ENCODE results near the gene ALPK1. TPM values are rescaled to one million over a fixed set of nuclear protein-coding genes. Genes with fewer than 3 reads are reported as not detected.

Gene ALPK1
- total RNA-seq: 40.1 TPM
- long read RNA-seq, full-length matches to known transcripts: 6 of 22 reads
- long read RNA-seq, partial matches to known transcripts: 7 of 22 reads
- long read RNA-seq, other reads (novel, unspliced or antisense): 9 of 22 reads

DNA sequence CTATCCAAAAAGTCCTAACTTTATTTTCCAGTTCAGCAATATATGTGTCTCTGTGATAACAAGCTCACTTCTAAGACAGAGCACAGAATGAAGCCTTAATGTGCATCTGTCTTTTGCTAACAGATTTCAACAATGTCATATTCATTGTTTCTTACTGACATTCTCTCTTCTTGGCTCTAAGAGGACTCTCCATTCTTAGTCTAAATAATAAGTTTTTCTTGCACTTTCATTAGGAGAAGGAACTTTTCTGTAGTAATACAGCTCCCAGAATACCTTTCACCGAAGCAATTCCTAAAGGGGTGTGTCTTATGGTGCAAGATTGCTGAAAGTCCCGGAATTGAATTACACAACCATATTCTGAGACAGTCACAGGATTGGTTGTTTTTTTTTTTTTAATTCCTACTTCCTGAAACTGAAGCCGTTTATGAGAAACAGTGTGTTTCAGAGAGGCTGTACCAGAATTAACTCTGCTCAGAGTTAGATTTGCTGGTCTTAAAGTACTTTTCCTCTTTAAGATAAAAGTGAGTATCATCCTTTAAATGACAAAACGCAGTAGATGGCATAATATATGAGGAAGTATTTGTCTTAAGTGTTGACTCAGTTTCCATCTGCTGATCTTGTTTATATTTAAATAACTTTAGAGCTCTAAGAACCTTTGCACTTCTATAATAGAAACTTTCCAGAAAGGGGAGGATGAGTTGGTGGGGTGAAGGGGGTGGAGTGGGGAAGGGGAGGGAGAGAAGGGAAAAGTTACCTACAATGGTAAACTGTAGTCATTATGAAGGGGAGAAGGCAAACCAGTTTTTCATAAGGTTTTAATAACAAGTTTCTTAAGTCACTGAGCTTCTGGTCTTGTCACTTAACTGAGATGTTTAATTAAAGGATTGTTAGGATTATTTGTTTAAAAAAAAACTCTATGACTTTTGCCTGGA lies at the start of gene ALPK1:
Gene ALPK1 (plus strand): TSS at position 421 of the 932 bp plus-strand sequence.
- Histone ChIP-seq H3K4me3 (peak within 1 kb of the TSS; percentile 55), H3K27me3 (ENCODE audit: low read depth) (no peaks in the 10 kb centered on the region), H3K27ac (peak within 1 kb of the TSS; percentile 74), H3K4me1 (peaks cover 26% of the 10 kb centered on the region), H3K36me3 (no peaks in the 10 kb centered on the region), H3K9me3 (no peaks in the 10 kb centered on the region)
- intact Hi-C loops (cut with DNase I): no loop called here
- DNase-seq: no peak
- TF ChIP-seq, protein P1, sequence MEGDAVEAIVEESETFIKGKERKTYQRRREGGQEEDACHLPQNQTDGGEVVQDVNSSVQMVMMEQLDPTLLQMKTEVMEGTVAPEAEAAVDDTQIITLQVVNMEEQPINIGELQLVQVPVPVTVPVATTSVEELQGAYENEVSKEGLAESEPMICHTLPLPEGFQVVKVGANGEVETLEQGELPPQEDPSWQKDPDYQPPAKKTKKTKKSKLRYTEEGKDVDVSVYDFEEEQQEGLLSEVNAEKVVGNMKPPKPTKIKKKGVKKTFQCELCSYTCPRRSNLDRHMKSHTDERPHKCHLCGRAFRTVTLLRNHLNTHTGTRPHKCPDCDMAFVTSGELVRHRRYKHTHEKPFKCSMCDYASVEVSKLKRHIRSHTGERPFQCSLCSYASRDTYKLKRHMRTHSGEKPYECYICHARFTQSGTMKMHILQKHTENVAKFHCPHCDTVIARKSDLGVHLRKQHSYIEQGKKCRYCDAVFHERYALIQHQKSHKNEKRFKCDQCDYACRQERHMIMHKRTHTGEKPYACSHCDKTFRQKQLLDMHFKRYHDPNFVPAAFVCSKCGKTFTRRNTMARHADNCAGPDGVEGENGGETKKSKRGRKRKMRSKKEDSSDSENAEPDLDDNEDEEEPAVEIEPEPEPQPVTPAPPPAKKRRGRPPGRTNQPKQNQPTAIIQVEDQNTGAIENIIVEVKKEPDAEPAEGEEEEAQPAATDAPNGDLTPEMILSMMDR (IDR thresholded peaks at IDR 0.05): no peak
- ATAC-seq: peak; percentile 96 to 97

DNA sequence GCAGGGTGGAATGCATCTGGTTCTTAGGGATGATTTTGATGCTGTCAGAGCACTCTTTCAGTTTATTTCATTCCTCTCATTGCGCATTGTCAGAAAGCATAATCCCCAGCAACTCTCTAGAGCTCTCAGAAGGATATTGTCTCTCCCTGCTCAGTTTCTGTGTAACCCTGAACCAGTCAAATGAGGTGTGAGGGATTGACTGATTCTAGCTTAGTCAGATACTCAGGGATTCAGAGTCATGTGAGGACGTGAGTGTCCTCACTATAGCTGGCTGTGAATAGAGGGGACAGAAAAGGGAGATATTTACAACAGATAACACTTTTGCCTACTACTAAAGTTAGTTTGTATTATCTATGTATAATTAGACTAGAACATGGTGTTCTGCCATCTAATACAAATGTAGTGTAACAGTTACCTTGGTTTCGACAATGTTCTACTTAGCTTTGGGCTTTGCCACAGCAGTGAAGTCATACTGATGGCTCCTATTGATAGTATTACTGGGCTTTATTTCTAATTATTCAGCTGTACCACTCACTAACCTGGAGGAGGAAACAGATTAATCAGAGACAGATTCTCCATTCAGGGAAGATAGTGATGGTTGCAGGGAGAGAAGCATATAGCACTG lies 46.0 kb upstream of the ALPK1 start:
- no peak overlapping the region for H3K4me3 ChIP-seq
- no peak for DNase-seq
- TF ChIP-seq, protein P1 (IDR thresholded peaks at IDR 0.05): no peak
- H3K36me3 ChIP-seq: no peaks in the 10 kb centered on the region
- H3K27me3 ChIP-seq (ENCODE audit: low read depth): no peaks in the 10 kb centered on the region
- H3K4me1 ChIP-seq: no peaks in the 10 kb centered on the region
- no peak overlapping the region for H3K27ac ChIP-seq
- ATAC-seq: no peak
- H3K9me3 ChIP-seq: no peaks in the 10 kb centered on the region
- intact Hi-C loops (cut with DNase I): no loop called here

DNA sequence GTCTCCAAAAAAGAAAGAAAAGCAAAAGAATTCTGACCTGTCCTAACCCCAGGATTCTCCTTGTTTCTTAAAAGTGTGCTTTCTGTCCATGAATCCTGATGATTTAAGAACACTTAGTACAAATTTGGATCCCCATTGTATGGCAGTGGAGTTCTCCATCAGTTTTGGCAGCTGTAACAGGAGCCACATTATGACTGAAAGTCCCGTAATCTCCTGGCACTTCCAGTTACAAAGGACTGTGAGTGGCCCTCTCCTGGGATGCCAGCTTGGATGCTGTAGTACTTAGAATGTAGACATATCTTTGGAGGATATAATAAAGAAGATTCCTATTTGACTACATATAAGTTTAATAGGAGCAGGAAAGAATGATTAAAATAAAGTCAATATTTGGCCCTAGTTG lies 44.9 kb upstream of the ALPK1 start:
- no peak overlapping the region for H3K4me3 ChIP-seq
- H3K9me3 ChIP-seq: no peaks in the 10 kb centered on the region
- H3K27ac ChIP-seq: no peak overlapping the region
- no peaks in the 10 kb centered on the region for H3K36me3 ChIP-seq
- H3K4me1 ChIP-seq: no peaks in the 10 kb centered on the region
- H3K27me3 ChIP-seq (ENCODE audit: low read depth): no peaks in the 10 kb centered on the region
- DNase-seq (no peak), ATAC-seq (no peak)
- TF ChIP-seq, protein P1 (IDR thresholded peaks at IDR 0.05): no peak
- intact Hi-C loops (cut with DNase I): no loop called here

DNA sequence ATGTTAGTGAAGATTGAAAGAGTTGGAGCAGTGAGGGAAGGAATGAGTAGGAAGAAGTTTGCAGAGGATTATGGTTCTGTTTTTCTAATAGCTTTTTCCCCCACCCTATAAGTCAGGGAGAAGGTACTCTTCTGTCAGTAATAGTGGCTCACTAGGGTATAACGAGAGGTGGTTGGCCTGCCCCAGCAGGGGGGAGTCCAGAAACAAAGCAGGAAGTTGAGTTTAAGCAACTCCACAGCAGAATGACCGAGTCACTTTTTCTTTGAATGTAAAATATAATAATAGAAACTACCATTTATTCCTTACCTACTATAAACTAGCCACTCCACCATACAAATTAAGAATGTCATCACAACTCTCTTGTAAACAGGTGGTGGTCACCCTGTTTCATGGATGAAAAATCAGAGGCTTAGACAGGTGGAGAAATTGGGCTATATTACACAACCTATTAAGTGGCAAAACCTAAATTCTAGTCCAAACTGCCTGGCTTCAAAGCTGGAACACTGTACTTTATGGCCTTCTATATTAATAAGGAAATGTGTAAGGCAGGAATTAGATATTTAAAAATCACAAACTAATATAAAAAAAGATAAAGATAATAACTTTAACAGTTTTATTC lies 43.7 kb upstream of the ALPK1 start:
- DNase-seq (no peak), ATAC-seq (peak in 1 of 2 donors; percentile 36)
- H3K27me3 ChIP-seq (ENCODE audit: low read depth): no peaks in the 10 kb centered on the region
- H3K4me3 ChIP-seq: no peak overlapping the region
- no peaks in the 10 kb centered on the region for H3K9me3 ChIP-seq
- no peaks in the 10 kb centered on the region for H3K36me3 ChIP-seq
- intact Hi-C loops (cut with DNase I): no loop called here
- no peak overlapping the region for H3K27ac ChIP-seq
- H3K4me1 ChIP-seq: no peaks in the 10 kb centered on the region
- TF ChIP-seq, protein P1 (IDR thresholded peaks at IDR 0.05): no peak

DNA sequence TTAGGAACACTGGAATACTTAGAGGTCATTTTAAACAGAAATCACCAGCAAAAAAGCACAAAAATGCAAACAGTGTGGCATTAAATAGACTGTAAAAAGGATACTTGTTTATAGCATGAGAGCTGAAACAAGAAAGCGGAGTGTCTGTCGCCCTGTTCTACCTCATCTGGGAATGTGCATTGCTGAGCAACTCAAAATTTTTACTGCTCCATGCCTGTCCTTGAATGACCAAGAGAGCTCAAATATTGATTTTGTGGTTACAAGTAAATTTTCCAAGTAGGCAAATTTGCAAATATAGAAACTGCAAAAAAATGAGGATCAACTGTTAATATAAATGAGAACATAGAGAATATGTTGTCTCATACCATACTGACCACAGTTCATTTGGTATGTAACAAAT lies 40.1 kb upstream of the ALPK1 start:
- ATAC-seq: peak in 1 of 2 donors; percentile 76
- no peak overlapping the region for H3K27ac ChIP-seq
- H3K4me3 ChIP-seq: no peak overlapping the region
- intact Hi-C loops (cut with DNase I): no loop called here
- TF ChIP-seq, protein P1 (IDR thresholded peaks at IDR 0.05): no peak
- no peaks in the 10 kb centered on the region for H3K4me1 ChIP-seq
- H3K36me3 ChIP-seq: peaks cover 13% of the 10 kb centered on the region
- DNase-seq: no peak
- H3K9me3 ChIP-seq: no peaks in the 10 kb centered on the region
- H3K27me3 ChIP-seq (ENCODE audit: low read depth): no peaks in the 10 kb centered on the region
